A549 treated with AZD9567 at 1 μM for 4 hours (cell line): ENCODE data around the gene CROT. TPM values are rescaled to one million over a fixed set of nuclear protein-coding genes. Genes with fewer than 3 reads are reported as not detected.

Experiments used
- total RNA-seq: library from RNA; stranded (reverse); fragments of 200-300 nt; extraction: Qiagen RNA extraction; gene quantifications from 5 replicates; pipeline ENCODE4 v1.2.3, GENCODE V29; 2022; ENCODE audit not compliant: insufficient read depth

Gene CROT, protein sequence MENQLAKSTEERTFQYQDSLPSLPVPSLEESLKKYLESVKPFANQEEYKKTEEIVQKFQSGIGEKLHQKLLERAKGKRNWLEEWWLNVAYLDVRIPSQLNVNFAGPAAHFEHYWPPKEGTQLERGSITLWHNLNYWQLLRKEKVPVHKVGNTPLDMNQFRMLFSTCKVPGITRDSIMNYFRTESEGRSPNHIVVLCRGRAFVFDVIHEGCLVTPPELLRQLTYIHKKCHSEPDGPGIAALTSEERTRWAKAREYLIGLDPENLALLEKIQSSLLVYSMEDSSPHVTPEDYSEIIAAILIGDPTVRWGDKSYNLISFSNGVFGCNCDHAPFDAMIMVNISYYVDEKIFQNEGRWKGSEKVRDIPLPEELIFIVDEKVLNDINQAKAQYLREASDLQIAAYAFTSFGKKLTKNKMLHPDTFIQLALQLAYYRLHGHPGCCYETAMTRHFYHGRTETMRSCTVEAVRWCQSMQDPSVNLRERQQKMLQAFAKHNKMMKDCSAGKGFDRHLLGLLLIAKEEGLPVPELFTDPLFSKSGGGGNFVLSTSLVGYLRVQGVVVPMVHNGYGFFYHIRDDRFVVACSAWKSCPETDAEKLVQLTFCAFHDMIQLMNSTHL
- total RNA-seq = 5.7 to 7.6 TPM (median 6.7 TPM) in 5 replicates

DNA sequence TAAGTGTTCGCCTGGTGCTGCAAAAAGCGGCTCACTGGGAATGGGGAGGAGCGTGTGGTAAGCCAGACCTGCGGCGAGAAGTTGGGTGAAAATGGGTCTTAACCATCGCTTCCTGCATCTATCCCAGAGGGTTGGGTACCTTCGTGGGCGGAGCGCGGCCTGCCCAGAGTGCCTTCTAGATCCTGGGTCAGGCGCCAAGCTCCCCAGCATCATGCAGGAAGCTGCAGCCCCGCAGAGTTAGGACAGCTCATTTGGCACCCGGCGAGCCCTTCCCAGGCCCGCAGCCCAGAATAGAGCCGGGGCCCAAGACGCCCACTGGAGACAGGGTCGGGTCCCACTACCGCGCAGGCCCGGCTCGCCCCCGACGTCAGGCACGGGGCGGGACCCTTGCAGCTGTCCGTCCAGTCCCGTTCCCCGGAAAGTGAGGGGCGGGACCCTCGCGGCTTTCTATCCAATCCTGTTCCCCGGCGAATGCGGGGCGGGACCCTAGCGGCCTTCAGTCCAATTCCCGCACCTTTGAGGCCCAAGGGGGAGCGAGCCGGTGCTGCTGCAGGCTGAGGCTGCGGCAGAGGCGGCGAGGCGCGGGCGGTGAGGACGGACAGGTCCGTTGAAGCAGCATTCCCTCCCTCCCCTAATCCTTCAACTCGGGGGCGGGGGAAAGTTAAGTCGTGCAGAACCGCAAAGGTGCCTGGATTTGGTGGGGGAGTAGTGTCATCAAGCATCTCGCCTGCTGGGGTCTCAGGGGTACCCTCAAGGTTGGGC, at the start of gene CROT:
CROT (plus strand) TSS at position 499 of the 762 bp plus-strand sequence. CDS start 3,405 bp downstream, outside the sequence.

Other genes starting within 250 kb of the CROT start
- 19.0 to 25.5 TPM (median 24.3 TPM) in 5 replicates for gene DMTF1, start 193.2 kb upstream of the CROT start, total RNA-seq
- 25.5 to 30.5 TPM (median 28.3 TPM) in 5 replicates for gene TMEM243, start 125.9 kb upstream of the CROT start, total RNA-seq
- gene ABCB4, start 130.0 kb downstream of the CROT start, total RNA-seq = 0.12 to 0.28 TPM in 2 of 5 replicates, not detected in the others